GM12892 (cell line): ENCODE data around the gene HSCB.

Experiments
- POLR2A ChIP-seq: IDR thresholded peaks from 2 replicates; pipeline ENCODE4 v1.6.1; 2011; ENCODE audit warnings: low read depth, low read length, control low read depth
- POLR2AphosphoS5 ChIP-seq: IDR thresholded peaks from 2 replicates; pipeline ENCODE4 v1.6.1; 2011; ENCODE audit warnings: low read depth, low read length, control low read depth
- TAF1 ChIP-seq: IDR thresholded peaks from 2 replicates; pipeline ENCODE4 v1.6.1; 2011; ENCODE audit warnings: low read depth, mild to moderate bottlenecking, control low read depth, low read length, borderline replicate concordance

- TF ChIP-seq POLR2A (no peak), POLR2AphosphoS5 (no peak), TAF1 (no peak)
Measured at GRCh38 chr22:28718044-28718443, 23.8 kb upstream of the HSCB start.
